C4-2B (cell line): Measurements from ENCODE around the gene LIX1L.

Experiments used
- H3K27ac ChIP-seq: fragments of 450-650 bp; 2 replicates; pipeline ENCODE4 v1.5.1; 2017
- ZFX ChIP-seq: fragments of 450-650 bp; IDR thresholded peaks from 2 replicates; pipeline ENCODE4 v1.6.1; 2017
- TF ChIP-seq, protein P1 (sequence below): fragments of 450-650 bp; conservative IDR thresholded peaks from 2 replicates; pipeline ENCODE4 v1.5.1; 2017; ENCODE audit warnings: mild to moderate bottlenecking

The LIX1L gene

DNA sequence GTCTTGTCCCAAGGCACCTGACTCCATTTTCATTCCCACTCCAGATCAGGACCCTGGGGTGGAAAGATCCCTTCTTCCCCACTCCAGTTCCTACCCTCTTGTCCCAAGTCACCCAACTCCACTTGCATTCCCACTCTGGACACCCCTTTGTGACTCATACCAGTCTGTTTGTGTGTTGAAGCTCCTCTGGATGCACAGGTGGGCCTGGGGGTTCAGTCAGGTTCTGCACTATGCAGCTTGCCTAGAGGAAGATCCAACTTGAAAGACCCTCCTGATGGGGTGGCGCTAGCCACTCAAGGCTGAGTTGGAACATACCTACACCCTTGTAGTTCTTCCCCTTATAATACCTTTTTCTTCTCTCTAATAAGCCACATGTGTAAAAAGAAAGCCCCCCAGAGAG lies 62.3 kb downstream of the LIX1L start:
- TF ChIP-seq, protein P1, sequence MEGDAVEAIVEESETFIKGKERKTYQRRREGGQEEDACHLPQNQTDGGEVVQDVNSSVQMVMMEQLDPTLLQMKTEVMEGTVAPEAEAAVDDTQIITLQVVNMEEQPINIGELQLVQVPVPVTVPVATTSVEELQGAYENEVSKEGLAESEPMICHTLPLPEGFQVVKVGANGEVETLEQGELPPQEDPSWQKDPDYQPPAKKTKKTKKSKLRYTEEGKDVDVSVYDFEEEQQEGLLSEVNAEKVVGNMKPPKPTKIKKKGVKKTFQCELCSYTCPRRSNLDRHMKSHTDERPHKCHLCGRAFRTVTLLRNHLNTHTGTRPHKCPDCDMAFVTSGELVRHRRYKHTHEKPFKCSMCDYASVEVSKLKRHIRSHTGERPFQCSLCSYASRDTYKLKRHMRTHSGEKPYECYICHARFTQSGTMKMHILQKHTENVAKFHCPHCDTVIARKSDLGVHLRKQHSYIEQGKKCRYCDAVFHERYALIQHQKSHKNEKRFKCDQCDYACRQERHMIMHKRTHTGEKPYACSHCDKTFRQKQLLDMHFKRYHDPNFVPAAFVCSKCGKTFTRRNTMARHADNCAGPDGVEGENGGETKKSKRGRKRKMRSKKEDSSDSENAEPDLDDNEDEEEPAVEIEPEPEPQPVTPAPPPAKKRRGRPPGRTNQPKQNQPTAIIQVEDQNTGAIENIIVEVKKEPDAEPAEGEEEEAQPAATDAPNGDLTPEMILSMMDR: no peak
- TF ChIP-seq ZFX: no peak
- H3K27ac ChIP-seq: no peak overlapping the region

DNA sequence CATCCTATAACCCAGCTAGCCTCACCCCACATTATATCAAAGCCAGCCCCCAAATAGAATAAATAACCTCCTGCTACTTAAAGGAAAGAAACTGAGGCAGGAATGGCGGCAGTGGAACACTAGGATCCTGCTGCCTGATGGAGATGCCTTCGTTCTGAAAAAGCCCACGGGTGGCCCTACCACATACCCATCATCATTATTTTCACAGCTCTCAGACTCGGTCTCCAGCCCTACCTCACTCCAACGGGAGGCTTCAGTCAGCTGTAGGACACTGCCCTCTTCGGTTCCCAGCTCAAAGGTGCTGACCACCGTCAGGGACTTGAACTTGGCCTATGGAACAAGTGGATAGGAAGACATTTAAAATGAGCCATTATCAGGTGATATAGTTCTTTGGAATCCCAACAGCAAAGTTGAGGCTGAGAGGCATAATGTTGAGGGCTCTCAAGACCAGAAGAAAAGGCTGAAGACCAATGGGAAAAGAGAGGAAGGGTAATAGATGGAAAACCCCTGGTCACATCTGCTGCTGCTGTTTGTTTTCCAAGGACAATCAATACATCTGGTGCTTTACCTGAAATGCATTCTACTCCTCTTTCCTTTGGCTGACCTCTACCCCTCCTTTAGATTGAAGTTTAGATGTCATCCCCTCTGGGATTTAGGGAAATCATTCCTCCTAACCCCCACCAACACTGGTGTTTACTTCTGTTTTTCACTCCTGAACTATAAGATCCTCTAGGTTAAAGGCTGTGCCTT lies 64.3 kb downstream of the LIX1L start:
- H3K27ac ChIP-seq: peak overlapping the region; percentile 85
- TF ChIP-seq, protein P1: no peak
- TF ChIP-seq ZFX: no peak

DNA sequence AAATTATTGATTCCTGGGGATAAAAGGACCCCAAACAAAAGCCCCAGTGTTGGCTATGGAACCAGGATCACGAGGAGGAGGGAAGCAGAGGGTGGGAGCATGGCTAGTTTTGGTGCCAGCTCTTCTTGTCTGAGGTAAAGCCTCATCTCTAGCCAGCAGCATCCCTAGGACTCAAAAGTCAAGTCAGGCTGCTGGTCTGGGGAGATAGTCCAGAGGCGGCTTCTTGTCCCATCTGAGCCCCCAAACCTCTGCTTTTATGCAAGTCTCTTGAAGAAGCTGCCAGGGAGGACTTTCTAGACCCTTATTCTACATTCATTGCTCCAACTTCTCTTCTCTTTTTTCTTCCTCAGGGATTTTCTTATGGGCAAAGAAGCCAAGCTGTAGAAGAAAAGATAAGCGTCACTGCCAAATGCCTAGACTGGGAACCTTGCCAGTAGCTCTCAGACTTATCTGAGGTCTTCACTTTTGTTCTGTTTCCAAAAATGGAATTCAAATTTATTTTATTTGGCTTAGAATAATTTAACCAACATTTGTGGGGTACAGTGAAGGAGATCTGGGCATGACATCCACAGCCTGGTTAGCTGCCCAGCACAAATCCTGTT lies 65.2 kb downstream of the LIX1L start:
- peak overlapping the region; percentile 85 for H3K27ac ChIP-seq
- TF ChIP-seq, protein P1: no peak
- no peak for TF ChIP-seq ZFX

DNA sequence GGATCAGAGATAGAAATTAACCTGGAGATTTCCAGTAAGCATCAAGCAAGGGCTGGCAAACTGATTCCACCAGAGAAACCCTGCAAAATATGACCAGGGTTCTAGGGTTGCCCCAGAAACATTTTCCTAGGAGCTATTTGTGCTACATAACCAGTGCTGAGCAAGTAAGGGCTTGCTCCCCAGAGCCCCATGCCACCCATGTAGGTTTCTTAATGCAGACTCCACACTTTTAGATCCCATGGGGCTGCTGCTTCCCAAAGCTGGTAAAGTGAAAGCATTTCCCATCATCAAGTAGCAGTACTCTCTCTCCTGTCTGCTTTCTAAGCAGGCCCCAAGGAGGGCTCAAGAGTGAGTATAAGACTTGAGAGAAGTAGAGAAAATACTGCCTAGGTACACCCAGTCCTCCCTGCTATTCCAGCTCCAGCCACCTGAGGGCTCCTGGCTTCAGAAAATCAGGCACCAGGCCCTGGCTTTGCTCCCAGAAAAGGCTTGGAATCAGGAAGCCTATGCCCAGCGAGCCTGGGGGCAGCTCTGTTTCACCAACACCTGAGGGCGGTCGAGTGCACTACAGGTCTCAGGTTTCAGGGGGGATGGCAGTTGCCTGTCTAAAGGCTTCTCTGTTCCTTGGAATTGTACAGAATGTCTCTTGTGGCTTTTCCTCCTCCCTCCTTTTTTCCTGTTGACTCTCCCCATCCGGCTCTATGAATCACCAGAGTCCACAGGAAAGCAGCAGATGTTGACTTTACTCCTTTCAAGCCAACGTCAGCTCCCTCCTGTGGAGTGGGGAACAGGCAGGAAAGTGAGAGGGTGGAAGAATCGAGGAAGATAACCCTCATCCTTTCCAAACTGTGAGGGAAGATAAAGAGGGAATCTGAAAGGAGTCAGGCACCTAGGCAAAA lies 66.0 kb downstream of the LIX1L start:
- TF ChIP-seq ZFX: no peak
- TF ChIP-seq, protein P1: peak; percentile 99
- H3K27ac ChIP-seq: peak overlapping the region; percentile 85

DNA sequence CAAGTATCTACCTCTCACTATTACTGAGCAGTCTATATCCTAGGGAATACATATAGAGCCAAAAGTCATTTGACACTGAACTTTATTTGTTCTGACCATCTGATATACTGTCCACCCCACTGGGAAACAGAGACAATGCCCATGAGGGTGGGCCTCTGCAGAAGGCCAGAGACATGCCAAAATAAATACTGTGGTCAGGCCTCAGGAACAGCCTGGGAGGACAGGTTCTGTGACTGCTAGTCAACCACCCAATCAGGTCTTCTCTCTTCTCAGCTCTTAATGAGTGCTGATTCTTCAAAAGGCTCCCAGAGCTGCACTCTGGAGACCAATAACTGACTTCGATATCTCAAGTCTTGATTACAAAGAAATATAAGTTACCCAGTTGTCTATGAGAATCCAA lies 66.7 kb downstream of the LIX1L start:
- TF ChIP-seq, protein P1: no peak
- TF ChIP-seq ZFX: no peak
- H3K27ac ChIP-seq: peak overlapping the region; percentile 85; the same call in 1 of the 2 replicates

DNA sequence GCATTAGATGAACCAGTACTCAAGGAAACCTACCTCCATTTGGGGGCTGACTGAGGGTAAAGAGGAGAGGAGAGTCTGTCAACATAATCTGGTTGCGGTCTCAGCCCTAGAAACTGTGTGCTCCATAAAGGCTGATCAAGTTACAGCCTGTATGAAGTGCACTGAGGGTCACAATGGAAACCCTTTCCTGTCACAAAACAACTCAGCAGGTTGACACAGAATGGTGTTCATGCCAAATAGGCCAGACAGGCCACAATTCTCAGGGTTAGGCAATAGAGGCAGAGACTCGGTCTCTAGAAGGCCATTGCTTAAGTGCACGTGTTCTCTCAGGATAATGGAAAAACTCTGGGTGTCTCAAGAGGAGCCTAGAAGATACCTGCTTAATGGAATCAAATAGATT lies 68.1 kb downstream of the LIX1L start:
- peak overlapping the region; percentile 60 for H3K27ac ChIP-seq
- TF ChIP-seq ZFX: no peak
- TF ChIP-seq, protein P1: no peak
